GM21717 (cell line): Measurements from ENCODE around the gene TBRG4.

ENCODE experiments used
- ATAC-seq: cut with Tn5 transposase; IDR thresholded peaks from one replicate; pipeline ENCODE4 v1.9.1; 2021; ENCODE audit warnings: mild to moderate bottlenecking, moderate library complexity; ENCODE audit not compliant: unreplicated experiment

TBRG4 gene

DNA sequence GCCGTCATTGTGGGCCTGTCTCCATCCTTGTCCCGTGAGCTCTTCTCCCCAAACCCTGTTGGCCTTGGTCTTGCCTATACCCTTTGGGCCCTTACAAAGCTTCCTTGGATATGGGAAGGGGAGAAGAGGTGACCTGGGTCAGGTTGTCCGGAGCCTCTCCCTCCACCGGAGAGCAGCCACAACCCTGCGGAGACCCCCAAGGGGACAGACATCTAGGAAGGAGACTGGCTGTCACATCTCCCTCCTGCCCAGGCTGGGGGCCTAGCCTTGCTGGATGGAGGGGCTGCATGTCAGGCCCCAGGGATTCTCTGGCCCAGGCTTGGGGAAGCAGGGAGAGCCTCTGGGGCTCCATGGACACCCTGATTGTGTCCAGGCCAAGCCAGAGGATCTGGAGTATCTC, 34.6 kb downstream of the TBRG4 start:
- no peak for ATAC-seq

DNA sequence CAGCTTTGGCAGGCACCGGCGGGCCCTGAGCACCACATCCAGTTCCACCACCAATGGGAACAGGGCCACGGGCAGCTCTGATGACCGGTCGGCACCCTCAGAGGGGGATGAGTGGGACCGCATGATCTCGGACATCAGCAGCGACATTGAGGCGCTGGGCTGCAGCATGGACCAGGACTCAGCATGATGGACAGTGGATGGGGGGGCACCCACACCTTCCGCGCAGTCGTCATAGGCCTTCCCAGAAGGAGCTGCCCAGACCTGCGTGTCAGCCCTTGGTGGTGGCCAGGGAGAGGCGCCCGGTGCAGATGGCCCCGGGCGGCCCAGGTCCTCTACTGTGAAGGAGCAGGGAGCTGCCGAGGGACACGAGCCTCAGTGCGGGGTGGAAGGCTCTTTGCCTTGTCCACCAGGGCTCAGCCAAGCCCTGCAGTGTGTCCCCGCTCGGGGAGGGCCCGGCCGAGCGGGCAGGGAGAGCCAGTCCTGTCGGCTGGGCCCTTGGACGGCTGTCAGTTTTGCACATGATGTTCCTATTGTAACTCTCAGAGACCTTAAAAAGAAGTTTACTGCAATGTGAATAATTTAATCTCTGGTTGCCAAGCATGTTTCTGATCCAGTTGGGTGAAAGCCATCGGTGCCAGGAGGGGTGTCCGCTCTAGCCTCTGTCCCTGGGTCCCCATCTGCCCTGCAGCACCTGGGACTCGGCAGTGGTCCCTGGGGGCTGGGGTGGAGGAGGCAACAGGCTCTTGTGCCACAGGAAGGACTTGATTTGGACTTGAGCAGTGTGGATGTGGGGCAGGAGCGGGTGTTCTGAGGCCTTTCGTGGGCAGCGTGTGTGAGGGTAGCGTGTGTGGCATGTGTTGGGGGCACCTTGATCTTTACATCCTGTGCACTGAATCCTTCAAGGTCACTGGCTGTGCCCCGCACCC, 35.4 kb downstream of the TBRG4 start:
- no peak for ATAC-seq

DNA sequence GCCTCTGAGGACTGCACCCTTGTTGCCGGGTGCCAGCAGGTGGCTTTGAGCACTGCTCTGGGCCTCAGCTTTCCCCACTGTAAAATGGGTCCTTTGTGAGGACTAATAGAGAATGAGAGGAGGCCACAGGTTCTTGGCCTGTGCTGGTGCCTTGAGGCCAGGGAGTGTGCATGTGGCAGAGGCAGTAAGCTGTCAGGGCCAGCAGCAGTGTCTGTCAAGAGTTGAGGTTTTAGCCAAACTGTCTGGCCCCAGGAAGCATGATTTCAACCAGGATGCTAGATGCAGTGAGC, 36.2 kb downstream of the TBRG4 start:
- no peak for ATAC-seq

DNA sequence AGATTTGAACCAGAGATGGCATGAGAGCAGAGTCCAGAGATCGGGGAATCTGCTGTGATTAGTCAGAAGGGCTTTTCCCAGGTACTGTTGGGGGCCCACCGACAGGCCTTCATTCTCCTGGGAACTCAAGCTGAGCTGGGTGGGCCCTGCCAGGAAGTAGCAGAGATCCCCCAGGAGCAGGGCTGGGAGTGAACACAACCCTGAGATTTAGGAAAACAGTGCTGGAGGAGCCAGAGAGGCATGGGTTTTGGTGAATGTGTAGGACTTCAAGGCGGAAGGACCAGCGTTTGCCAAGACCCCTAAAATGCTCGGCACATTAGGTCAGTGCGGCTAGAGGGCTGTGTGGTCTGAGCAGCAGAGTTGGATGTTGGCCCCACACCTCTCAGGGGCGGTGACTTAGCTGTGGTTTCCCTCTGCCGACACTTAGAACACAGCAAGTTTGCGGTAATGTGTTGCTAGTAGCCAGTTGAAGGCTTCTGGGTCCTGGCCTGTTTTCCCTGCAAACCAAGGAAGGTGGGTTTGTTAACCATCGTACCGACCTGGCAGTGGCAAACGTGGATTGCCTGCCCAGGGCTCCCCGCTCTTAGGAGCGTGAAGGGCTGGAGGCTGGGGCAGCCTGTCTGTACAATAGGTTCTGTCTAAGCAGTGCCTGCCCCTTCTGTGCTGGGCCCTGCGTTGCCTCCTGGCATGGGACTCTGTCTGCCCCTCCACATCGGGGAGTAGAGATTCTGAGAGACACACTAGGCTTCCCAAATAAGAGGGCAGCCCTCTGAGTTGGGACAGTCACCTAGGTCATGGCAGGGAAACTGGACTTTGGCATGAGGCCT, 36.8 kb downstream of the TBRG4 start:
- ATAC-seq = no peak

DNA sequence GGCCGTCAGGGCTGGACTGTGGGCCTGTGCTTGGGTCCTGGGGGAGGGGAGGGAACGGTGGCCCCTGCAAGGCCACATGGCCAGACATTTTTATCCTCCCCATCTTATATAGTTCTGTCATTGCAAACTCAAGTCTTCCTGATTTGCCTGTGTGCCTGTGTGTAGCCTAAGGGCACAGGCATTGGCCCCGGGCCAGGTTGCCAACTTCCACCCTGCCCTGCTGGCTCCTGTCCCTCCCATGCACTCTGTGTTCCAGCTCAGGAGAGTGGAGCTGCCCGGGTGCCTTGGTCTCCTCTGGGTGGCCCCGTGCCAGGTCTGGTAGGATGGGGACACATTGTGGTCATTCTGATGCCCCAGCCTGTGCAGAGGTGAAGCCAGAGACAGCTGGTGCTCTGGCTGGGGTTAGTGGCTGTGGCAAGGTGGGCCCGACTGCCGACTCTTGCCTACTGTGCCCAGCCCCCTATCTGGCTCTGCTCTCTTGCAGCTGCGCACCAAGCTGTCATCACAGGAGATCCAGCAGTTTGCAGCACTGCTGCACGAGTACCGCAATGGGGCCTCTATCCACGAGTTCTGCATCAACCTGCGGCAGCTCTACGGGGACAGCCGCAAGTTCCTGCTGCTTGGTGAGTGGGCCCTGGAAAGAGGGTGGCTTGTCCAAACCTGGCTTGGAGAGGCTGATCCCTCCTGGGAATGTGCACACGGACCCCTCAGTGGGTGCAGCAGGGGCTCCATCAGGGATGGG, 37.5 kb downstream of the TBRG4 start:
- no peak for ATAC-seq

DNA sequence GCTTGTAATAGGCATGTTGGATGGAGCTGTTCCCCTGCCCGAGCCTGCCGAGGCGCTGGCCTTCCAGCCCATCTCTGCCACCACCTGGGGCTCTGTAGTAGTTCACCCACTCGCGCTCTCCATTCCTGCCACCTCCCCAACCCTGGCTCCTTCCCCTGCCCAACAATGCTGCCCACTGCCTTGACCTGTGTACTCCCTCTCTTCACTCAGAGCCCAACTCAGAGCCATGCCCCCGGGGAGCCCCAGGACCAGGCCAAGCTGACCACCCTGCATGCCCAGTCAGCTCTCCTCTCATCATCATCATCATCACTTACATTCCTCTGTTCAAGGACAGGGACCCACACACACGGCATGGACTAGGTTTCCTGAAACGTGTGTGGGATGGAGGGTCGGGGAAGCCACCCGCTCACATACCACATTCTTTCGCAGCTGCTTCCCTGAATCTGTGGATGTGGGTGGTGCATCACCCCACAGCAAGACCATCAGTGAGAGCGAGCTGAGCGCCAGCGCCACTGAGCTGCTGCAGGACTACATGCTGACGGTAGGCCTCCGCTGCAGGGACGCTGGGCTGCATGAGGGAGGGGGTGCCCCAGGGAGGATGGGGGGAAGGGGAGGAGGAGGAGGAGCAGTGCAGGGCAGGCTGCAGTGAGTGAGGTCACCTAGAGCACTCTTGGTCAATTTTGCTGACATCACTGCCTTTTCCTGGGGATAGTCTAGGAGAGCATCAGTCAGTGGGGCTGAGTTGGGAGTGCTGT, 38.3 kb downstream of the TBRG4 start:
- no peak for ATAC-seq

DNA sequence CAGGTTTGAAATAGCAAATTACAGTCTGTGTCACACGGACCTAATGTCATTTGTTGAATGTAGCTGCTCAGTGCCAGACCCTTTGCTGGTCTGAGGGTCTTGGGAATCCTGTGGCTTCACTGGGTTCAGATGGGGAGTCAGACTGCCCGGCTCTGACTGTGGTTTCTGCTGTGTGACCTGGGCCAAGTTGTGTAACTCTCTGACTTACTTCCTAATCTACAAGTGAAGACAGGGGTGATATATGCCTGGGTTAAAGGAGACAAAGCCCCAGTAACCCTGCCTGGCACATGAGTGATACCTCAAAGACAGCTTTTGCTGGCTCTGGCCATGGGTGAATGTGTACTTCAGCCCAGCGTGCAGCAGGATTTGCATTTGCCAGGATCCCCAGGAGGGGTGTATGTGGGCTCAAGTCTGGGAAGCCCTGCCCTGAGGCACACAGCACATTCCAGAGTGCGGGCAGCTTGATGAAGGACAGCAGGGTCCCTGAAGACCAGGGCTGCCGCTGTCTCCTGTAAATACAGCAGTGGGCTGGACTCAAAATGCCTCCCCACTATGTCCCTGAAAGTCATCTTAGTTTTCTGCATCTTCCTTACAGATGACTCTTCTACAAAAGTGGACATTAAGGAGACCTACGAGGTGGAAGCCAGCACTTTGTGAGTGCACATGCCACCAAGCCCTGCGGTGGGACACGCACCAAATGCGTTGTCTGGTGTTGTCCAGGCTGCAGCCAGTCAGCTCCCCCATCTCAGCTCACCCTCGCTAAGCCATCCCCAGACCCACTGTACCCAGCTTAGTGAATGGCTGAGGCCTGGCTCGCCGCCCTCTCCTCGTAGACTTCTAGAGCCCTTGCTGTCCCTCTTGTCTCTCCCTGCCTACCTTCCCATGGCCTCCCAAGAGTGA, 39.1 kb downstream of the TBRG4 start:
- no peak for ATAC-seq

DNA sequence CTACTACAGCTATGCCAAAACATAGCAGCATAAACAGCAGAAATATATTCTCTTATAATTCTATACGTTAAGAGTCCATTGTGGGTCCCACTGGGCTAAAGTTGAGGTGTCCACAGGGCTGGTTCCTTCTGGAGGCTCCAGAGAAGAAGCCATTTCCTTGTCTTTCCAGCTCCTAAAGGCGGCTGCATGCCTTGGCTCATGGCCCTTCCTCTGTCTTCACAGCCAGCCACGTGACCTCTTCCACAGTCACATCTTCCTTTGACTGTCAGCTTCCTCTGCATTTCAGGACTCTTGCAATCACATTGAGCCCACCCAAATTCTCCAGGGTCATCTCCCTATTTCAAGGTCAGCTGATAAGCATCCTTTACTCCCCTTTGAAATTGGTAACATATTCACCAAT, 40.0 kb downstream of the TBRG4 start:
- no peak for ATAC-seq

DNA sequence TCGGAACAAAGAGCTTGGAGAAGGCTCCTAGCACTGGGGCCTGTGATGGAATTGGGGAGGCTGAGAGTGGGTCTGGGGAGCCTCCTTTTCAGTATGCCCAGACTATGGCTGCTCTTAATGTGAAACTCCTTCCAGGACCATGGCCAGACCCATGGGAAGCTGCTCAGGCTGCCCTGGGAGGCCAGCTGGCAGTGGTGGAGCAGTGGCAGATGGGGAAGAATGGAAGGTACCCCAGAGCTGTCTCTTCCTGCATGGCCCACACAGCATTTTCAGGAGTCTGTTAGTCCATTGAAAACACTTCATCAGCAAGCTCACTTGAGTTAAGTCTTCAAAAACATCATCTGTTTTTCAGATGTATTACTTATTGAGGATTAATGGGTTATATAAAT, 41.2 kb downstream of the TBRG4 start:
- no peak for ATAC-seq

DNA sequence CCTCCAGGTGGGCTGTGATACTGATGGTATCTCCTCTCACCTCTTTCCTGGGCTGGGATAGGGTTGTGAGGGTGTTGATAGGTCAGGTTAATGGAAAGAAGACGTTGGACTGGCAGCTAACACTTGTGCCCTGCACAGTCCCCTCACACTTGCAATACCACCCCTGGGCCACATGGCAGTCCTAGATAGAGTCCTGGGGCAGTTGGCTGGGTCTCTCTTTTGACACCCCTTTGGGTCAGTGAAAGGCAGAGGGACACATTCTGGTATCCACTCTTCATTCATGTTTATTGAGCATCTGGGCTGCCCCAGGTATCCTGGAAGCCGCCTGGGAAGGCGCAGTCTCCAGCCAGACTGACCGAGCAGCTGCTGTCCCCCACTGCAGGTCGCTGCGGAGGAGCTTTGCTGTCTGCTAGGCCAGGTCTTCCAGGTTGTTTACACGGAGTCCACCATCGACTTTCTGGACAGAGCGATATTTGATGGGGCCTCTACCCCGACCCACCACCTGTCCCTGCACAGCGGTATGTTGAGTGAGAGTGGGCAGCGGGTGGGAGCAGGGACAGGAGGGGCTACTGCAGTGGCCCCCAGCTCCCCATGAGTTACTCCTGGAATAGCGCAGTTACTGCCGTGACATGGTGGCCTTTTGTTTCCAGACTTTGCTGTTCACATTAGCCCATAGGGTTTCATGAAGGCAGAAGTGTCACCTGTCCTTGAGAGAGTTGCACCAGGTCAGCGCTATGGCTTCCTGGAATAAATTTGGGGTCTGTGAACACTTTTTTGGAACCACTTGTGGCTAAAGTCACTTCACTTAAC, 41.8 kb downstream of the TBRG4 start:
- no peak for ATAC-seq

DNA sequence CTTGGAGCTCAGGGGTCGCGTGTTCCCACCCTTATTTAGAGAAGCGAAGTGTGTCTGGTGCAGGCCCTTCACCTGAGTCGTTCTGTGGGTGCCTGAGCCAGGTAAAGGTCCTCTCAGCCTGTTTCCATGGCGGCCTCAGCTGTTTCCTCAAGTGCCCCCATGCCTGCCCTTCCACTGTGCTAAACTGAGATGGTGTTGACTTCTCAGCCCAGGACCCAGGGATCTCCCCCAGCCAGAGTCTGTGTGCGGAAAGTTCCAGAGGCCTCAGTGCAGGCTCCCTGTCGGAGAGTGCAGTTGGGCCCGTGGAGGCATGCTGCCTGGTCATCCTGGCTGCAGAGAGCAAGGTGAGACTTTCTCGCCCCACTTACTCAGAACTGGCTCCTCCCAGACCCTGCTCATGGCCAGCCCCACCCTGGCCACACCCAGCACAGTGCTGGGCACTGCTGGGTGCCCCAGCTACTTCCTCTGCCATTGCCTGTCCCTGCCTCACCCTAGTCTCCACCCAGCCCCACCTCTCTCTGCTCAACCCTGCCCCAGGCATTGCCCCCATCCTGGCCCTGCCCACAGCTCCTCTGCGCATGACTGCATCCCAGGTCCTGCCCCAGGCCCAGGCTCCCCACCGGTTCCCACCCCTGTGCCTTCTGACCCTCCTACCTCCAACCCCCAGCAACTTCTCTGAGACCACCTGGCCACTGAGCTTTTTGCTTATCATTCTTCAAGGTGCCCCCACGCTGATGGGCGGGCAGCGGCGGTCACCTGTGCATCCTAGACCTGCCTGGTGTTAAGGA, 43.1 kb downstream of the TBRG4 start:
- no peak for ATAC-seq

DNA sequence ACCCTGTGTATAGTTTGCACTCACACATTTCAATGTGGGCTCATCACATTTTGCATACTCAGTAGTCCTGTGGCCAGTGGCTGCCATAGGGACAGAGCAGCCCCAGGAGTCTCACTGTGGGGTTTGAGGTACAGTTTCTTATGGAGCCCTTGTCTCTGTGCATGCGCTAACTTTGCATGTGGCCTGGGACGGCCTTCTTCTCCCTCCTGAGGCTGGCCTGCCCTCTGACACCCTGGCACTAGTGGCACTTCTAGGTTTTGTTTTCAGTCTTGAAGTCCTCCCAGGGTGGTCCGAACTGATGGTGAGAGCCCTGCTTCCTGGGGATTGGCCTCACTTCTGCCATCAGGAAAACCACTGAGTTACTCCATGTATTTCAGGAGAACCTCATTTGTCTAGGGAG, 43.9 kb downstream of the TBRG4 start:
- no peak for ATAC-seq

DNA sequence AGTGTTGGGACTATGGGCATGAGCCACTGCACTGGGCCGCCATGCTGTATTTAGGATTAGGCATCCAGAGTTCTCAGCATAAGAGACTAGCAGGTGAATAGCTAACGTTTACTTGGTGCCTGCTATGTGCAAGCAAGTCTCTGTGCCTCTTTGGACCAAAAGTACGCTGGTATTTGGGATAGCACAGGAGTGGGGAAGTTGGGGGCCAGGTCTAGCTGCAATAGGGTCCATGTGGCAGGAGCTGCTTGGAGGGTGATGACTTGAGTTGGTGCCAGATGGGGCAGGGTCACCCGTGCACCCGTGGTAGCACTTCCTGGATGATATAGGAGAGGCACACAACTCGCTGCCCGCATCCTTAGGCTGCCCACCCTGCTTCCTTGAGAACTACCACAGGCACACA, 45.1 kb downstream of the TBRG4 start:
- ATAC-seq = no peak

DNA sequence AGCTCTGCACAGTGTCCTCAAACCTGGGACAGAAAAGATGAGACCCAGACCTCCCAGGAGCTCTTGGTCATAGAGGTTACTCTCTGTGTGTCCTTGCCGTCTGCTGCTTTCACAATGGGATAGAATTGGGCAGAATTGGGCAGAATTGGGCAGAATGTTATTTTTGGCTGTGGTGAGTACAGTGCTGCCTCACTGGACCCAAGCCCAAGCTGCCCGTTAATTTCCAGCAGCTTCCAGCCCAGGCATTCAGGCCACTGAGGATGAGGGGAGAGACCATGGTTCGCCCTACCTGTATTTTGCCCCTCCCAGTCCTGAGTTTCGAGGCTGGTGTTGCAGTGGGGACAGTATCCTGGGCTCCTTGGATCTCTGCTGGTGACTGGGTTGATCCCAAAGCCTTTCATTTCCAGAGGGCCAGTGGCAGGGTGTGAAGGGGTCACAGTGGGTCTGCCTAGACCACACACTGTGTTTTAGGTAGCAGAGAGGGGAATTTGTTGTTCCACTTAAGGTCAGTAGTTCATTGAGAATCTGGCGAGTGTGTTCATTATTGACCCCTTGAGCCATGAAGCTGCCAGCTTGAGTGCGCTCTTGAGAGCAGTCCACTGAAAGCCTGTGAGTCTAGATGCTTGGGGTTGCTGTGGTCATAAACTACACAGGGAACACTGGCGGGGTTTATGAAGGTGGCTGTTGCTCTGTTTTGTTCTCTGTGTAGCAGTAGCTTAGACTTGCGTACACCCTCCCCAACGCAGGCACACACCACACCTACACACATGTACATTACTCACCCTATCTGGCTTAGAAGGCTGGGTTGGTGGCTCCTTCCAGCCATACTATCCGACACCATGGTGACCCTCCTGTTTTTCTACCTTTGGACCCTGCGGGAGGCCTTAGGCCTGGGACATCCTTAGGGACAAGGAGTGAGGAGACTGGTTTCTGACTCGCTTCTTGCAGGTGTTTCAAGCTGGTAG, 46.2 kb downstream of the TBRG4 start:
- ATAC-seq = no peak

DNA sequence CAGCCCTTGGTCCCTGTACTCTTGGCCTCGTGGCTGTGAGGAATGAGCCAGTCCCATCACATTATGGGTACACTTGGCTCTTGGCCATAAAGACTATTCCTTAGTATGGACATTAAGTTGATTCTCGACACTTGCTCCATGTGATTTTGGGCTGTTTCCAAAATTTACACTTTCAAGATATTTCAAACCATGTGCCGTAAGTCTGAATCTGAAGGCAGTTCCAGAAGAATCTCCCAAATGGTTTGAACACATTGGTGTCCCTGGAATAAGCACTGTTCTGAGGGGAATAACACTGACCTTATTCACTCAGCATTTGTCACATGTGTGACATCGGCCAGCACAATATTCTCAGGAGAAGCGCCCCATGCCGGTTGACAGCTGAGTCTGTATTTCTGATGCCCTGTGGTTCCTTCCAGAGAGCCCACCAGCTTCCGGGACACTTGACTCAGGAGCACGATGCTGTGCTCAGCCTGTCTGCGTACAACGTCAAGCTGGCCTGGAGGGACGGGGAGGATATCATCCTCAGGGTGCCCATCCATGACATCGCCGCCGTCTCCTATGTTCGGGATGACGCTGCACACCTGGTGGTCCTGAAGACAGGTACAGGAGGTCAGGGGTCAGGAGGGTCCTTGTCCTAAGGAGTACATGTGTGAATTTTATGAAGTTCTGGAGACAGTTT, 47.3 kb downstream of the TBRG4 start:
- ATAC-seq = no peak

DNA sequence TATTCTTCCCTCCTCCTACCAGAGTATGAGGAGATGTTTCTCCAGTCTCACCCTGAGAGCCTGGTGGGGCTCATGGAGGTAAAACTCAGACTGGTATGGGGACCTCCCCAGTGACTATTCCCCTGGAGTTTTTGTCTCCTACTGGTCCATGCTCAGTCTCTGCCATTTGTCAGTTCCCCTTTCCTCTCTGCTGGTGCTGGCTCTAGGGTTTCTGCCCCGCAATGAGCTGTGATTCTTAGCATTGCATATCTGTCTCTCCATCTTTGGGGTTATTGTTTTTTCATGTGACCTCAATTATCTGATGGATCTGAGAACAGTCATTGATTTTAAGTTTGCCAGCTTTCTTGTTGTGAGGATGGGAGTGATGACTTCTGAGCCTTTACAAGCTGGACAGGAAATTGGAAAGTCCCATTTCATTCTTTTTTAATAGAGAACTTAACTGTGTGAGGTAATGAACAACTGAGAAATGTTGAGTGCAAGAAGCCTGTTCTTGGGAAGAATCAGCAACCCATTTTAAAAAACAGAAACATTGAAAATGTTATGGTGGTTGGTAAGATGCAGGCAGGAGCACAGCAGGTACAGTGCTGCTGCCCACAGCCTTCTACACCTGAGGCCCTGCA, 49.6 kb downstream of the TBRG4 start:
- ATAC-seq = no peak
